ENCODE results near the gene KLF8. TPM values are rescaled to one million over a fixed set of nuclear protein-coding genes. Genes with fewer than 3 reads are reported as not detected.

The KLF8 gene
- total RNA-seq, 6 experiments from 2014 or later, result 0.44 to 0.61 (median 0.52) TPM

- H3K36me3 ChIP-seq, result no peaks in the 10 kb centered on the region
- intact Hi-C loops (cut with DNase I), result no loop called here
- no peak for DNase-seq
- H3K27me3 ChIP-seq, result no peaks in the 10 kb centered on the region
- no peak for TF ChIP-seq POLR2A (IDR thresholded peaks at IDR 0.05)
- TF ChIP-seq, protein P1, sequence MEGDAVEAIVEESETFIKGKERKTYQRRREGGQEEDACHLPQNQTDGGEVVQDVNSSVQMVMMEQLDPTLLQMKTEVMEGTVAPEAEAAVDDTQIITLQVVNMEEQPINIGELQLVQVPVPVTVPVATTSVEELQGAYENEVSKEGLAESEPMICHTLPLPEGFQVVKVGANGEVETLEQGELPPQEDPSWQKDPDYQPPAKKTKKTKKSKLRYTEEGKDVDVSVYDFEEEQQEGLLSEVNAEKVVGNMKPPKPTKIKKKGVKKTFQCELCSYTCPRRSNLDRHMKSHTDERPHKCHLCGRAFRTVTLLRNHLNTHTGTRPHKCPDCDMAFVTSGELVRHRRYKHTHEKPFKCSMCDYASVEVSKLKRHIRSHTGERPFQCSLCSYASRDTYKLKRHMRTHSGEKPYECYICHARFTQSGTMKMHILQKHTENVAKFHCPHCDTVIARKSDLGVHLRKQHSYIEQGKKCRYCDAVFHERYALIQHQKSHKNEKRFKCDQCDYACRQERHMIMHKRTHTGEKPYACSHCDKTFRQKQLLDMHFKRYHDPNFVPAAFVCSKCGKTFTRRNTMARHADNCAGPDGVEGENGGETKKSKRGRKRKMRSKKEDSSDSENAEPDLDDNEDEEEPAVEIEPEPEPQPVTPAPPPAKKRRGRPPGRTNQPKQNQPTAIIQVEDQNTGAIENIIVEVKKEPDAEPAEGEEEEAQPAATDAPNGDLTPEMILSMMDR (IDR thresholded peaks at IDR 0.05), result no peak
- H3K4me1 ChIP-seq, result no peaks in the 10 kb centered on the region
- peak overlapping the region in 1 of 3 donors; percentile 46 for H3K4me3 ChIP-seq
- no peak overlapping the region for H3K27ac ChIP-seq
- H3K9me3 ChIP-seq, result no peaks in the 10 kb centered on the region
- WGBS (ENCODE audit: insufficient coverage, low coverage, low lambda C conversion rate, missing lambda C conversion rate), result 40% methylated on average over 10 of the region's 10 CpGs
- no peak for ATAC-seq
Observed at GRCh38 chrX:56231537-56232090, 542 bp upstream of the KLF8 start.

- Histone ChIP-seq H3K4me3 (peak overlapping the region in 1 of 3 donors; percentile 46), H3K27ac (no peak overlapping the region), H3K27me3 (no peaks in the 10 kb centered on the region), H3K4me1 (no peaks in the 10 kb centered on the region), H3K9me3 (no peaks in the 10 kb centered on the region), H3K36me3 (no peaks in the 10 kb centered on the region)
- TF ChIP-seq, protein P1 (IDR thresholded peaks at IDR 0.05), result no peak
- TF ChIP-seq POLR2A (IDR thresholded peaks at IDR 0.05), result no peak
- intact Hi-C loops (cut with DNase I), result no loop called here
- DNase-seq (no peak), ATAC-seq (peak in 3 of 4 donors; percentile 14 to 50 (median 29))
- WGBS (ENCODE audit: insufficient coverage, low coverage, low lambda C conversion rate, missing lambda C conversion rate), result 30% methylated on average over 11 of the region's 17 CpGs
Observed at GRCh38 chrX:56233100-56233499, 944 bp downstream of the KLF8 start.

DNA sequence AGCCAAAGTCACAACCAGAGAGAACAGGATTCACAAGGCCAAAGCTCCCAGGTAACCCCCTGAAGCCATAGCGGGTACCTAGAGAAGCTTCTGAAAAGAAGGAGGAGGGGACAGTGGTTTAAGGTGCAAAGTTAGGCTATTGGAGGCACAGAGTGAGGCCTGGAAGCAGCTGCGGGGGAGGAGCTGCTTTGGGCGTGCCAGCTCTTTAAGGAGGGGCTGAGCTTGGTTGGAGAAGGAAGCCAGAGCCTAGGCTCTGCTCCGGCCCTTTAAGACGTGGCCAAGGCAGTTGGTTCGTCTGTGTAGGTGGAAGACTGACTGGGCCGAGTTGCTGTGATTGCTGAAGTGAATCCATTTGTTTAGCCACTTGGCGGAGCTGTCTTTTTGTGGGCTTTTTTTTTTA lies 1.5 kb downstream of the KLF8 start:
- WGBS (ENCODE audit: insufficient coverage, low coverage, low lambda C conversion rate, missing lambda C conversion rate), result 15% methylated on average over 7 of the region's 8 CpGs
- peak; percentile 53 to 77 (median 64) for ATAC-seq
- peak in 1 of 3 donors; percentile 21 for DNase-seq

GRCh38 chrX:56248492-56248891 lies 16.3 kb downstream of the KLF8 start:
- TF ChIP-seq POLR2A (IDR thresholded peaks at IDR 0.05), result no peak
- TF ChIP-seq, protein P1 (IDR thresholded peaks at IDR 0.05), result peak; percentile 71 to 79 (median 77)
- H3K27ac ChIP-seq, result no peak overlapping the region
- H3K9me3 ChIP-seq, result no peaks in the 10 kb centered on the region
- H3K27me3 ChIP-seq, result no peaks in the 10 kb centered on the region
- ATAC-seq, result peak; percentile 85 to 98 (median 94)
- peak in 2 of 3 donors; percentile 43 to 50 for DNase-seq
- no peak overlapping the region for H3K4me3 ChIP-seq
- WGBS (ENCODE audit: insufficient coverage, low coverage, low lambda C conversion rate, missing lambda C conversion rate), result 3% methylated on average over 5 of the region's 5 CpGs
- H3K36me3 ChIP-seq, result no peaks in the 10 kb centered on the region
- intact Hi-C loops (cut with DNase I), result no loop called here
- no peaks in the 10 kb centered on the region for H3K4me1 ChIP-seq

More for the DNA sequence above, 1.5 kb downstream of the KLF8 start:
- Histone ChIP-seq H3K4me3 (peak overlapping the region in 1 of 3 donors; percentile 46), H3K9me3 (no peaks in the 10 kb centered on the region), H3K27me3 (no peaks in the 10 kb centered on the region), H3K4me1 (no peaks in the 10 kb centered on the region), H3K27ac (no peak overlapping the region), H3K36me3 (no peaks in the 10 kb centered on the region)
- TF ChIP-seq, protein P1 (IDR thresholded peaks at IDR 0.05), result no peak
- TF ChIP-seq POLR2A (IDR thresholded peaks at IDR 0.05), result no peak
- intact Hi-C loops (cut with DNase I), result no loop called here

Data from right lobe of liver (tissue), 6 donors.